CD14-positive monocyte (primary cell): Measurements from ENCODE around the gene TTC7B. TPM values are rescaled to one million over a fixed set of nuclear protein-coding genes. Genes with fewer than 3 reads are reported as not detected.

Experiments
- DNase-seq, 3 donors: peaks; one replicate each; pipeline ENCODE4 v3.0.0-alpha.2; 2011 to 2022
- H2AFZ ChIP-seq: 2 replicates; pipeline ENCODE4 v1.6.0; 2012; ENCODE audit warnings: mild to moderate bottlenecking, low read depth, low read length, inconsistent platforms; ENCODE audit not compliant: insufficient read depth, poor library complexity, severe bottlenecking
- H3K27ac ChIP-seq, 2 donors: 1 replicate in 1 of 2; 2 replicates in 1 of 2; pipeline ENCODE4 v1.5.1; 2012 to 2013; ENCODE audit warnings: low read length in 2 of 2, control low read depth in 1 of 2, inconsistent platforms in 1 of 2, low read depth in 1 of 2, mild to moderate bottlenecking in 1 of 2
- H3K27me3 ChIP-seq, 2 donors: one replicate each; pipeline versions ENCODE4 v1.6.0 to v1.6.1; 2011 to 2013; ENCODE audit warnings: low read length in 2 of 2; ENCODE audit not compliant: control insufficient read depth in 2 of 2, insufficient read depth in 2 of 2
- H3K36me3 ChIP-seq, 2 donors: replicated peaks in 1 of 2; 1 replicate in 1 of 2; 2 replicates in 1 of 2; pipeline versions ENCODE4 v1.5.1 to v1.6.1; 2012 to 2013; ENCODE audit warnings: low read length in 2 of 2, control low read depth in 1 of 2, inconsistent platforms in 1 of 2, mild to moderate bottlenecking in 1 of 2; ENCODE audit not compliant: insufficient read depth in 2 of 2, control insufficient read depth in 1 of 2
- H3K4me1 ChIP-seq, 2 donors: 1 replicate in 1 of 2; 2 replicates in 1 of 2; pipeline versions ENCODE4 v1.5.1 to v1.6.1; 2012 to 2013; ENCODE audit warnings: low read length in 2 of 2, control low read depth in 1 of 2, inconsistent platforms in 1 of 2, mild to moderate bottlenecking in 1 of 2, moderate library complexity in 1 of 2; ENCODE audit not compliant: insufficient read depth in 2 of 2, control insufficient read depth in 1 of 2
- H3K4me2 ChIP-seq: replicated peaks from 2 replicates; pipeline ENCODE3; 2012; ENCODE audit warnings: low read length, moderate library complexity, mild to moderate bottlenecking; ENCODE audit not compliant: poor library complexity, severe bottlenecking; ENCODE audit errors: extremely low read depth
- H3K4me3 ChIP-seq, 3 experiments: fragments of 200-600 bp in 1 of 3; sonication (generic) in 1 of 3; replicated peaks in 1 of 3; 1 replicate in 2 of 3; 2 replicates in 1 of 3; pipeline ENCODE4 v1.5.1; 2011 to 2013; ENCODE audit warnings: low read length in 3 of 3, mild to moderate bottlenecking in 3 of 3, control low read depth in 2 of 3, low read depth in 2 of 3, inconsistent platforms in 1 of 3, moderate library complexity in 1 of 3
- H3K79me2 ChIP-seq: 2 replicates; pipeline ENCODE4 v1.6.0; 2012; ENCODE audit warnings: mild to moderate bottlenecking, control low read depth, inconsistent platforms, low read length, moderate library complexity; ENCODE audit not compliant: insufficient read depth
- H3K9ac ChIP-seq: 2 replicates; pipeline ENCODE4 v1.6.0; 2017; ENCODE audit warnings: low read length, mild to moderate bottlenecking; ENCODE audit not compliant: insufficient read depth, poor library complexity, severe bottlenecking
- H3K9me3 ChIP-seq, 2 donors: replicated peaks in 1 of 2; 1 replicate in 1 of 2; 2 replicates in 1 of 2; pipeline versions ENCODE4 v1.5.1 to v1.6.1; 2012 to 2013; ENCODE audit warnings: low read length in 2 of 2, control low read depth in 1 of 2; ENCODE audit not compliant: control insufficient read depth in 1 of 2, insufficient read depth in 1 of 2
- H4K20me1 ChIP-seq: 2 replicates; pipeline ENCODE4 v1.6.0; 2012; ENCODE audit warnings: mild to moderate bottlenecking, low read length, control low read depth, moderate library complexity; ENCODE audit not compliant: insufficient read depth
- H3K27ac Mint-ChIP-seq, 7 donors: one replicate each; pipeline ENCODE4 v1.8.0; 2020; ENCODE audit warnings: mild to moderate bottlenecking in 7 of 7, mixed read lengths in 7 of 7, moderate library complexity in 6 of 7, inconsistent platforms in 2 of 7
- H3K27me3 Mint-ChIP-seq, 3 donors: one replicate each; pipeline ENCODE4 v1.8.0; 2021 to 2022; ENCODE audit warnings: low read depth in 3 of 3, mild to moderate bottlenecking in 3 of 3, mixed read lengths in 3 of 3, moderate library complexity in 3 of 3, inconsistent platforms in 1 of 3
- H3K36me3 Mint-ChIP-seq, 2 donors: one replicate each; pipeline ENCODE4 v1.8.0; 2020; ENCODE audit warnings: mixed read lengths in 2 of 2, inconsistent platforms in 1 of 2, mild to moderate bottlenecking in 1 of 2
- H3K4me1 Mint-ChIP-seq: one replicate; pipeline ENCODE4 v1.8.0; 2020; ENCODE audit warnings: mild to moderate bottlenecking, mixed read lengths
- H3K4me3 Mint-ChIP-seq, 2 donors: one replicate each; pipeline ENCODE4 v1.8.0; 2020; ENCODE audit warnings: mild to moderate bottlenecking in 2 of 2, mixed read lengths in 2 of 2, moderate library complexity in 1 of 2
- H3K9me3 Mint-ChIP-seq, 7 donors: one replicate each; pipeline ENCODE4 v1.8.0; 2020 to 2022; ENCODE audit warnings: mixed read lengths in 7 of 7, mild to moderate bottlenecking in 6 of 7, moderate library complexity in 6 of 7, inconsistent platforms in 2 of 7
- WGBS: methylation state at CpG from one replicate; pipeline ENCODE4 v1.1.5; 2013; ENCODE audit warnings: missing lambda C conversion rate; ENCODE audit not compliant: insufficient coverage; 5-methylcytosine and 5-hydroxymethylcytosine counted together
- intact Hi-C, 2 donors: fragments of 100-400 bp; cut with micrococcal nuclease; formaldehyde crosslinking; loops; one replicate each; pipeline versions ENCODE4 v1.15.0 to v1.15.1; 2023
- polyA plus RNA-seq, 3 donors: library from polyadenylated mRNA; depleted of rRNA in 1 of 3; unstranded in 2 of 3; stranded (reverse) in 1 of 3; fragments of 300-500 nt in 2 of 3; fragments of >200 nt in 1 of 3; fragmentation: Illumina TruSeq in 2 of 3; gene quantifications; 1 replicate in 2 of 3; 2 replicates in 1 of 3; pipeline ENCODE4 v1.2.3, GENCODE V29; 2012 to 2021
- TF ChIP-seq, protein P1 (sequence below): fragments of 200-600 bp; IDR thresholded peaks from one replicate; pipeline ENCODE4 v1.8.0; 2022; ENCODE audit warnings: antibody characterized with exemption, mild to moderate bottlenecking

TTC7B gene
- polyA plus RNA-seq, 3 donors: 0.87 to 2.6 (median 1.2) TPM

GRCh38 chr14:90558983-90559590 lies 257.1 kb downstream of the TTC7B start:
- H3K9me3 ChIP-seq: no peaks in the 10 kb centered on the region
- DNase-seq: no peak
- H3K4me3 ChIP-seq: no peak overlapping the region
- Mint-ChIP-seq H3K4me1 (no peaks in the 10 kb centered on the region), H3K27ac (no peak overlapping the region), H3K27me3 (peaks cover 0 to 3% (median 1%) of the 10 kb centered on the region in 3 donors), H3K4me3 (no peak overlapping the region), H3K9me3 (no peaks in the 10 kb centered on the region), H3K36me3 (no peaks in the 10 kb centered on the region)
- H3K36me3 ChIP-seq: no peaks in the 10 kb centered on the region
- intact Hi-C loops: no loop called here
- no peak overlapping the region for H3K4me2 ChIP-seq
- WGBS: 98% methylated on average over 10 of the region's 12 CpGs
- H4K20me1 ChIP-seq: no peaks in the 10 kb centered on the region
- no peaks in the 10 kb centered on the region for H3K4me1 ChIP-seq
- H3K27me3 ChIP-seq: no peaks in the 10 kb centered on the region
- no peak overlapping the region for H2AFZ ChIP-seq
- TF ChIP-seq, protein P1, sequence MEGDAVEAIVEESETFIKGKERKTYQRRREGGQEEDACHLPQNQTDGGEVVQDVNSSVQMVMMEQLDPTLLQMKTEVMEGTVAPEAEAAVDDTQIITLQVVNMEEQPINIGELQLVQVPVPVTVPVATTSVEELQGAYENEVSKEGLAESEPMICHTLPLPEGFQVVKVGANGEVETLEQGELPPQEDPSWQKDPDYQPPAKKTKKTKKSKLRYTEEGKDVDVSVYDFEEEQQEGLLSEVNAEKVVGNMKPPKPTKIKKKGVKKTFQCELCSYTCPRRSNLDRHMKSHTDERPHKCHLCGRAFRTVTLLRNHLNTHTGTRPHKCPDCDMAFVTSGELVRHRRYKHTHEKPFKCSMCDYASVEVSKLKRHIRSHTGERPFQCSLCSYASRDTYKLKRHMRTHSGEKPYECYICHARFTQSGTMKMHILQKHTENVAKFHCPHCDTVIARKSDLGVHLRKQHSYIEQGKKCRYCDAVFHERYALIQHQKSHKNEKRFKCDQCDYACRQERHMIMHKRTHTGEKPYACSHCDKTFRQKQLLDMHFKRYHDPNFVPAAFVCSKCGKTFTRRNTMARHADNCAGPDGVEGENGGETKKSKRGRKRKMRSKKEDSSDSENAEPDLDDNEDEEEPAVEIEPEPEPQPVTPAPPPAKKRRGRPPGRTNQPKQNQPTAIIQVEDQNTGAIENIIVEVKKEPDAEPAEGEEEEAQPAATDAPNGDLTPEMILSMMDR: no peak
- H3K27ac ChIP-seq: no peak overlapping the region
- H3K9ac ChIP-seq: no peak overlapping the region
- H3K79me2 ChIP-seq: no peaks in the 10 kb centered on the region

- no peak overlapping the region for H3K4me3 ChIP-seq
- H3K9ac ChIP-seq: no peak overlapping the region
- H3K36me3 Mint-ChIP-seq: no peaks in the 10 kb centered on the region
- no peaks in the 10 kb centered on the region for H3K9me3 Mint-ChIP-seq
- no peaks in the 10 kb centered on the region for H3K27me3 ChIP-seq
- no peaks in the 10 kb centered on the region for H3K4me1 Mint-ChIP-seq
- intact Hi-C loops: no loop called here
- H3K9me3 ChIP-seq: no peaks in the 10 kb centered on the region
- no peak overlapping the region for H3K4me3 Mint-ChIP-seq
- H3K4me2 ChIP-seq: no peak overlapping the region
- peaks cover 0 to 3% (median 1%) of the 10 kb centered on the region in 3 donors for H3K27me3 Mint-ChIP-seq
- 95% methylated on average over 20 of the region's 30 CpGs for WGBS
- DNase-seq: no peak
- TF ChIP-seq, protein P1: no peak
- H3K27ac ChIP-seq: no peak overlapping the region
- no peaks in the 10 kb centered on the region for H3K36me3 ChIP-seq
- H4K20me1 ChIP-seq: no peaks in the 10 kb centered on the region
- no peak overlapping the region for H2AFZ ChIP-seq
- H3K79me2 ChIP-seq: no peaks in the 10 kb centered on the region
- peak overlapping the region in 1 of 7 donors; percentile 37 for H3K27ac Mint-ChIP-seq
- H3K4me1 ChIP-seq: no peaks in the 10 kb centered on the region
Observed at GRCh38 chr14:90558041-90558982, 257.9 kb downstream of the TTC7B start.
